T-helper 17 cell (primary cell): ENCODE data around the gene DGKG. TPM values are rescaled to one million over a fixed set of nuclear protein-coding genes. Genes with fewer than 3 reads are reported as not detected.

Experiments used
- ATAC-seq: fragments of 150-1000 bp; cut with Tn5 transposase; 2 replicates; pipeline ENCODE4 v1.10.0; 2021; ENCODE audit warnings: mild to moderate bottlenecking, moderate library complexity
- DNase-seq, 3 donors: peaks; one replicate each; pipeline versions ENCODE4 v3.0.0 to v3.0.0-alpha.2; 2020 to 2021
- H3K9me3 ChIP-seq: one replicate; pipeline ENCODE4 v1.7.0; 2013; ENCODE audit warnings: low read length, mild to moderate bottlenecking; ENCODE audit not compliant: control insufficient read depth, poor library complexity, severe bottlenecking
- H3K27ac Mint-ChIP-seq: one replicate; pipeline ENCODE4 v1.8.0; 2022; ENCODE audit warnings: mild to moderate bottlenecking, moderate library complexity, mixed read lengths
- H3K27me3 Mint-ChIP-seq: one replicate; pipeline ENCODE4 v1.8.0; 2022; ENCODE audit warnings: mixed read lengths
- H3K36me3 Mint-ChIP-seq: one replicate; pipeline ENCODE4 v1.8.0; 2022; ENCODE audit warnings: low read depth, mixed read lengths
- H3K4me1 Mint-ChIP-seq: one replicate; pipeline ENCODE4 v1.8.0; 2022; ENCODE audit warnings: mild to moderate bottlenecking, mixed read lengths
- H3K4me3 Mint-ChIP-seq: one replicate; pipeline ENCODE4 v1.8.0; 2022; ENCODE audit warnings: mild to moderate bottlenecking, moderate library complexity, mixed read lengths
- total RNA-seq, 4 donors: library from RNA in 2 of 4; stranded (reverse) in 2 of 4; gene quantifications; one replicate each; pipeline ENCODE4 v1.2.3 and lab custom pipeline; 2022 to 2026

Gene DGKG
- total RNA-seq, 2 donors from 2014 or later, result 1.9 to 2.6 TPM

DNA sequence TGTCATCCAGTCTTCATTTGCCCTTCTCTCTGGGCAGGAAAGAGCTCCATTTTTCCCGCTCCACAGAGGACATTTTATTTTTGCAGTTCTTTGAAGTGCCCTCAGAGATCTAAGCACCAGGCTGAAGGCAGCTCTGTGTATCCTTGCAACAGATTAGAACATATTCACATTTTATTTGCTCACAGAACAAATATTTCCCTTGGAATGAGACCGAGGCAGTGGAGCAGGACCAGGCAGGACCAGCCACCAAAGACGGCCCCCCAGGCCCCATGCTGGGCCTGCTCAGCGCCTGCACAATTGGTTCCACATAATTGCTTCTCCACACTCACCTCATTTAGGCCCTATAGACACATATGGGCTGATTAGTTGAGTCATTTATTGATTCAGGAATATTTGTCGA, 237.4 kb downstream of the DGKG start:
- H3K27ac Mint-ChIP-seq, result no peak overlapping the region
- peaks cover 40% of the 10 kb centered on the region for H3K27me3 Mint-ChIP-seq
- no peak overlapping the region for H3K4me3 Mint-ChIP-seq
- no peaks in the 10 kb centered on the region for H3K36me3 Mint-ChIP-seq
- DNase-seq (no peak), ATAC-seq (no peak)
- no peaks in the 10 kb centered on the region for H3K4me1 Mint-ChIP-seq
- no peaks in the 10 kb centered on the region for H3K9me3 ChIP-seq

DNA sequence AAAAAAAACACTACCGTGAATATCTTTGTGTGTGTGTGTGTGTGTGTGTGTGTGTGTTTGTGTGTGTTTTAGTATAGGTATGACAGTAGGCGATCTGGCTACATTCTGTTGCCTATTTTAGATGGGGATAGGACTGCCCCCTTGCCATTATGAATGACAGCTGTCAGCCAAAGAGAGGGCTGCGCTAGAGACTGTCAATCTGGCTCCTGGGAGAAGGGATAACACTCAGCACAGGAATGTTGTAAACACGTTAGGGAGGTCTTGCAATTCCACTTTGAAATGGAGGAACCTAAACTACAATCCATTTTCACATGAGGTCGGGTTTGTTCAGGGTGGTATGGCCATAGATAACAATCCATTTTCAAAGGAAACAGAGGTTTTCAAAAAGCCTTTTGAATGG, 239.0 kb downstream of the DGKG start:
- DNase-seq (no peak), ATAC-seq (no peak)
- Mint-ChIP-seq H3K4me1 (no peaks in the 10 kb centered on the region), H3K27ac (no peak overlapping the region), H3K27me3 (peaks cover 55% of the 10 kb centered on the region), H3K36me3 (no peaks in the 10 kb centered on the region), H3K4me3 (no peak overlapping the region)
- H3K9me3 ChIP-seq, result no peaks in the 10 kb centered on the region

DNA sequence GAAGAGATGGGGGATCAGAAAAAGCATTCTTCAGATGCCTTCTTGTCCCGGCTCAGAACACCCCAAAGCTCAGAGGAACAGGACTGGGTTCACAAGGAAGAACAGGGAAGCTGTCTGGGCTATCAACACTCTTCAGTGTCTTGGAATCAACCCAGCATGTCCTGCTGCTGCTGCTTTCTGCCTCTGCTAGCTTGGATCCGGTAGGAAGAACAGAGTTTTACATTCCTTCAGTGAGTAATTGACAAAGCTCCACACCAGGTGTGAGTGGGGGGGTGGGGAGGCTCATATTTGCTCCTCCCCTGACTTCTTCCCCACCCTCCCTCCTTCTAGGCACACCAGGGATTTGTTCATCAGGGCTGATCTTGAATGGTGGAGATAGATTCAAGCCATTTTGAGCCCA, 240.1 kb downstream of the DGKG start:
- H3K27me3 Mint-ChIP-seq, result peaks cover 64% of the 10 kb centered on the region
- no peaks in the 10 kb centered on the region for H3K9me3 ChIP-seq
- H3K36me3 Mint-ChIP-seq, result no peaks in the 10 kb centered on the region
- H3K27ac Mint-ChIP-seq, result no peak overlapping the region
- no peaks in the 10 kb centered on the region for H3K4me1 Mint-ChIP-seq
- DNase-seq (no peak), ATAC-seq (no peak)
- no peak overlapping the region for H3K4me3 Mint-ChIP-seq

DNA sequence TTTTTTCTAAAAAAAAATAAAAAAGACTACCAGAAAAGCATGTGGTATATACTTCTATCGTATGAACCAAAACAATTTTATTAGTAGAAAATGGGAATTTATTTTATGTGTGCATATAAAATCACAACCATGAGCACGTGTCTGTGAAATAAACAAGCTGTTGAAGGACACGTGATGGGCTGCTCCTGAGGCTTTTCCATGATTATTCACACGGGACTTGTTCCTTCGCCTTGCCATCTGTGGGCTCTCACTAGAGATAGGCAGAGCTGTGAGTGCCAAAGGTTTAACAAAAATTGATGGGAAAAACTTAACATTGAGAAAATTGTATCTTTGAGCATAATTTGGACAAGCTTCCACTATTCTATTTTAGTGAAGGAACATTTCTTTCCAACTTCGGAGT, 240.8 kb downstream of the DGKG start:
- H3K27me3 Mint-ChIP-seq, result peaks cover 70% of the 10 kb centered on the region
- no peak overlapping the region for H3K27ac Mint-ChIP-seq
- ATAC-seq, result no peak

DNA sequence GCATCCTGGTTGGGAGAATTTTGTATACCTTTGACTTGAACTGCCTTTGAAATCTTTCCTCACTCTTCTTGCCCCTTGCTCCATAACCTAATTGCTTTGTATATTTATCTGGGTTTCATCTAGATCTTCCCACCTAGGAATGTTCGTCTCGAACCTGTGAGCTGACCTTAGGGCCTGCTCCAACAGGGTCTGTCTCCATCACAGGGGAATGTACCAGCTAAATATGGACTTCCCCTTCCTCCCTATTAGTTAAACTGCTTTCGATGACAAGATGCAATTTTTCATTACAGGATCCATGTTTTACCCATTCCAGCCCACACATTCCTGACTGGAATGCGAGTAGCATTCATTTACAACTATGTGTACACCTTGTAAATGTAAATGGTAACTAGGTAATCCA, 242.5 kb downstream of the DGKG start:
- no peak for DNase-seq
- peaks cover 3% of the 10 kb centered on the region for H3K36me3 Mint-ChIP-seq
- no peak for ATAC-seq
- H3K27me3 Mint-ChIP-seq, result peaks cover 88% of the 10 kb centered on the region
- no peak overlapping the region for H3K27ac Mint-ChIP-seq
- H3K4me1 Mint-ChIP-seq, result no peaks in the 10 kb centered on the region
- H3K9me3 ChIP-seq, result no peaks in the 10 kb centered on the region
- H3K4me3 Mint-ChIP-seq, result no peak overlapping the region

More for the DNA sequence above, 240.8 kb downstream of the DGKG start:
- no peaks in the 10 kb centered on the region for H3K9me3 ChIP-seq
- Mint-ChIP-seq H3K36me3 (no peaks in the 10 kb centered on the region), H3K4me1 (no peaks in the 10 kb centered on the region), H3K4me3 (no peak overlapping the region)
- no peak for DNase-seq

DNA sequence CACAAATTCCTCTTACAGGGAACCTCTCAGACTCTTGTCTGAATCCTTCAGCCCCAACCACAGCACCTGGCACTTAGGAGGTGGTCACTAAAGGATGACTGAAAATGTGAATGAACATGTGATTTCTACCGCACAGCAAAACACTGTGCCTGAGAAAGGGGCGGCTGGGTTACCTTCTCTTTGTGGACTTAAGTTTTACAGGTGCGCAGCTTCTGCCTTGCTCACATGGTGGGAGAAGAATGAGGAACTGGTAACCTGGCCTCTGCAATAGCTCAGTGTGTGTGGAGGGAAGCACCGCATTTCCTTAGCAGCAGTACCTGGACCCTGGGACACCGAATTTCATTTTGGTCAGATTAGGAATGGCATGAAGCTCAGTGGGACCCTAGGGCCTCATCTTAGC, 243.3 kb downstream of the DGKG start:
- peaks cover 89% of the 10 kb centered on the region for H3K27me3 Mint-ChIP-seq
- H3K4me3 Mint-ChIP-seq, result no peak overlapping the region
- ATAC-seq (no peak), DNase-seq (no peak)
- H3K27ac Mint-ChIP-seq, result no peak overlapping the region
- H3K9me3 ChIP-seq, result no peaks in the 10 kb centered on the region
- H3K4me1 Mint-ChIP-seq, result no peaks in the 10 kb centered on the region
- peaks cover 3% of the 10 kb centered on the region for H3K36me3 Mint-ChIP-seq

DNA sequence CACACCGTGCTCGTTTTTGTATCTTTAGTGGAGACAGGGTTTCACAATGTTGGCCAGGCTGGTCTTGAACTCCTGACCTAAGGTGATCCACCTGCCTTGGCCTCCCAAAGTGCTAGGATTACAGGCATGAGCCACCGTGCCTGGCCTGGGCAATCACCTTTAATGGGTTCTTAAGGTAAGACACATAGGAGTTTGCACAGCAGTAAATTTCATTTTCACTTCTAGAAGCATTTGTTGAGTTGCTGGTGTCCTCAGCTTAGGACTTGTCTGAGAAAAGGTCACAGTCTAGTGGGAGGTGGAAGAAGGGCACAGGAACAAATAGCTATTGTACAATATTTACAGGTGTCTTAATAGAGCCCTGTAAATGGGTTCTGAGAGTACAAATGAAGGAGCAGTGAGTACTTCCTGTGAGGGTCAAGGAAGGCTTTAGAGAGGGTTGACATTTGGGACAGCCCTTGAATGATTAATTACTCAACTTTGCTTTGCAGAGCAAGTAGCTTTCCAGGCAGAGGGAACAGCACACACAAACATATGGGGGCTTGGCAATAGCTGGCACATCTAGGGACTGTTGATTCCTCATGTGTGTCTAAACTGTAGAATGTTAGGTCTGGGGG, 244.4 kb downstream of the DGKG start:
- Mint-ChIP-seq H3K4me3 (no peak overlapping the region), H3K27ac (no peak overlapping the region), H3K4me1 (no peaks in the 10 kb centered on the region), H3K27me3 (peaks cover 89% of the 10 kb centered on the region), H3K36me3 (peaks cover 3% of the 10 kb centered on the region)
- ATAC-seq, result no peak
- H3K9me3 ChIP-seq, result no peaks in the 10 kb centered on the region
- DNase-seq, result no peak

DNA sequence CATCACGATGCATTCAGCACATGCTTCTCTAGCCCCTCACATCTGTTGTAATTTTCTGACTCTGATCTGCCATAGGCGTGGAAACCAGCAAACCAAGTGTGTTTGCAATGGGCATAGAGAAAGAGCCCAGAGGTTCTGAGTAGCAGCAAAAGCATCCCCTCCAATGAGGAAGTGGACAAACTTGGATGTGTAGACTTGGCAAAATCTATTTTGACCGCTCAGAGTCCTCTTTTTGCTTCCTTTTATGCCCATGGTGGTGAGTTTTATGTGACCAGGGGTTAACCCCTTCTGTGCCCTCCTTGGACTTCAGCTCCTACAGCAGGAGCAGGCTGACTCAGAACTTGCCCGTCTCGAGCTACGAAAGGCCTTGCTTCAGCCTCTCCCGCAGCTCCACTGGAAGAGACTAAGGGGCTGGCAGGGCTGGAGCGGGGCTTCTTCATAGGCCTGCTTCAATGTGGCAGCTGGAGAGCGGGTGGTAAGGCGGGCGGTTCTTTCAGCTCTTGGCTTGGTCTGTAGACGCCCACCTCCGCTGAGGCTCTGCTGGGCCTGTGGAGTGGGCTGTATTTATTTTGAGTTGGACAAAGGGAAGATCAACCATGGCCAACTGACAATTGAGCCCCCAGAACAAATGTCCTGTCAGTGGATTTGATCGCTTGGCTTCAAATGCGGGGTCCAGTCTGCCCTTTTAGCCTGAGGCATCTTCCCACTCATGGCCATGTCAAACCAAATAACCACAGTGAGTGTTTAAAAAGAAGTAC, 246.6 kb downstream of the DGKG start:
- H3K36me3 Mint-ChIP-seq, result peaks cover 5% of the 10 kb centered on the region
- H3K9me3 ChIP-seq, result no peaks in the 10 kb centered on the region
- DNase-seq, result no peak
- no peak for ATAC-seq
- peaks cover 97% of the 10 kb centered on the region for H3K27me3 Mint-ChIP-seq
- no peak overlapping the region for H3K4me3 Mint-ChIP-seq
- H3K4me1 Mint-ChIP-seq, result peaks cover 7% of the 10 kb centered on the region
- H3K27ac Mint-ChIP-seq, result no peak overlapping the region

DNA sequence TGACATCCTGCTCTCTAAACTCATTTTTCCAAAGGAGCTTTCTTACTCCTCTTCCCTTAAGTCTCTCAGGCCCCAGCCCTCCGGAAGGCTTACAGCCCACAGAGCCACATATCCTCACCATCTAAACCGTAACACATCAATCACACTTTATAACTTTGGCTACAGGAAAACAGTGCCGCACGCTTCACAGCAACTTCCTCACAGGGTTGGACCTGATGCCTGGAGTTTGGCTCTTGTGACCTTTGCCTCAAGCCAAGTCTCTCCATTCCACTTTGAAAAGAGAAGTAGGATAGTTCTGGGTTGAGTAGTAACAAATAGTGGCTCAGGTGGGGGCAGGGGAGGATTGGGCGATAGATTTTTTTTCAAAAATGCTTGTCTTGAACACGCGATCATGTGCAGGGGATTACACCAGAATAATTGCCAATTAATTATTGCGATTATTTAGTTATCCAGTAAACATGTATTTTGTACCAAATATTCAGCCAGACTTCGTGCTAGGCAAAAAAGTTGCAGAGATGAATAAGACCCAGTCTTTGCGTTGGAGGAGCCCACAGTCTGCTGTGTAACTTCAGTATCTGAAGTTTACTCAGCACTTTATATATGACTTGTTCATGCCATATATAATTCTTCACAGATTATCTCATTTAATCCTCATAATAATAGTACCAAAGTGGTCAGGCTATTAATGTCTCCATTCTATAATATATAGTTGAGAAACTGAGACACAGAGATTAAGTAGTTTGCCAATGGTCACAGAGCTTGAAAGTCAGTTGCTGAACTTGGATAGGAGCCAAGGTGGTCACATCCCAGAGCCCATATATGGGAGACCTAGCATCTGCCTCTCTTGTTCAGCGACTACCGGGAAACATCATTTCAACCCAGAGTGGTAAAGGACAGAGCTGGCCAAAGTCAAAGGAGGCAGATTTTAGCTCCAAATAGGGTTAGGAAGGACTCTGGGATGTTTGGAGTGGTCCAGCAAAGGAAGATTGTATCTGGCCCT, 250.8 kb downstream of the DGKG start:
- Mint-ChIP-seq H3K4me3 (peak overlapping the region; percentile 1), H3K27ac (no peak overlapping the region)
- no peak for ATAC-seq

DNA sequence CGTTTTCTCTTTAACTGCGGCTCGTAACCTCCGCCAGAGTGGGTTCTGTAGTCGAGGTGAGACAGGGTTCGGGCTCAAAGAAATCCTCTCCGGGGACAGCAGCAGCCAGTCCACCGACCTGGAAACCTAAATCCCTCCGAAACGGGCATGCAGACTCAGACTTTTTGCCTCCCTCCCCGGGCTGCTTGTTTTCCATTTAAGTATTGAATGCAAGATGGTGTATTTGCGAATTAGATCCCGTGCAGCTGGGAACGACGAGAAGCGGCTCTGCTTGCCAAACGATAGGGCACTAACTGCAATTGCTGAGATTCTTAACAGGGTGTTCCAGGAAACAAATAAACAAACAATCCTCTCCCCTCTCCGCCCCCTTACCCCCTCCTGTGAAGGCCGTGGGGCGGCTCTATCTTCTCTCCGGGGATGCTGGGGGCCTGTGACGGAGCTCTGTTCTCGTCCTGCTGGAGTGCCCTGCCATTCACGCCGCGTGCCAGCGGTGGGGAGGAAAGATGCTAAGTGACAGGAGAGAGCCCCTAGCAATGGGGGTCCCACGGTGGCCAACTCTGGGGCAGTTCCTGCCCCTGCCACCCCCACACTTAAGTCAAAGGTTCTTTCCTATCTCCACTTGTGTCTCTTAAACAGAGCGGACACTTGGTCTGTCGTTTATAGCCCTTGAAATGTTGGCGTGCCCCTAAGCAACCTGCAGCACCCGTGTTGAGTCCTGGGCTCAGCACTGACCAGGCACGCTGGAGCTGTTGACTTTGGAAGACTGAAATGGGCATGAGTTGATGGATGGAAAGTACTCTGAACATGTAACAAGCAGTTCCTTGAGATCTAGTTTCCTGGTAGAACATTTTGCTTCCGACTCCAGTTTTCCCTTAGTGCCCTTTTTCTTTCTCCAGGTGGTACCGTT, 251.9 kb downstream of the DGKG start:
- Mint-ChIP-seq H3K27ac (peak overlapping the region; percentile 82), H3K4me3 (peak overlapping the region; percentile 97), H3K27me3 (peaks cover 92% of the 10 kb centered on the region), H3K36me3 (peaks cover 6% of the 10 kb centered on the region), H3K4me1 (peaks cover 35% of the 10 kb centered on the region)
- H3K9me3 ChIP-seq, result no peaks in the 10 kb centered on the region
- no peak for ATAC-seq
- no peak for DNase-seq

More for the DNA sequence above, 250.8 kb downstream of the DGKG start:
- DNase-seq, result no peak
- H3K9me3 ChIP-seq, result no peaks in the 10 kb centered on the region
- peaks cover 9% of the 10 kb centered on the region for H3K36me3 Mint-ChIP-seq
- H3K27me3 Mint-ChIP-seq, result peaks cover 94% of the 10 kb centered on the region
- H3K4me1 Mint-ChIP-seq, result peaks cover 35% of the 10 kb centered on the region

DNA sequence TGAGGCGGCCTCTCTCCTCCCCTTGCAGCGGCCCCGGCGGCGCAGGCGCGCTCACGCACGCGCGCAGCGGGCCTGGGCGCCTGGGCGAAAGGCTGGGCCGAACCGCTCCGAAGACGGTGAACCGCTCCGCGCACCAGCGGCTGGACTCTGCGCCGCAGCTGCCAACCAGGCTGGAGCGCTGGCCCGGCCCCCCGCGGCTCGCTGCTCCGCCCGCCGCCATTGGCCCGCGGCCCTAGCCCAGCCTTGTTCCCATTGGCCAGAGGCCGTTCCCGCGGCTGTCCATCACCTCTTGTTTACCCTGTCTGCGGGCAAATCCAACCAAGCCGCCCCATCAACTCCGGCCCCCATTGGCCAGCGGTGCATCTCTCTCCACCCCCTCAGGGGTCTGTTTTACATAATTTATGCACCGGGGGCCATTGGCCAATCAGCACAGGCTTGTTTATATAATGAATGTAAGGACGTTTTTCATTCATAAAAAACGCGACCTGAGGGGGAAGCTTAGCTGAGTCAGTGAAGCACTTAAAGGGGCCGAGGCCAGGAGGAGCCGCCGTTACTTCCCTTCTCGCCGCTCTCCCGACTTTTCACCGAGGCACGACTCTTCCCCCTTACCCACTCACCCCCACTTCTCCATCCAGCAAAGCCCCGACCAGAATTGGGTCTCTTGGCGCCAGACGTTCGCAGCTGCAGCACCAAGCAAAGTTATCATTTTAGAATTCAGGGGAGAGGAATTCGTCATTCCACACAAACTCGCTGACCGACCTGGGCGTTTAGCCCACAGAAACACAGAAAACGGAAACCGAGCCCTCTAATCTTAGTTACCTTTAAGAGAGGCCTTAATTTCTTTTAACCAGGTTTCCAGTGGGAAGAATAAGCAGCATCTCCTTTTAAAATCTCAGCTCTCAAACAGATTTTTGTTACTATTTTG, 252.8 kb downstream of the DGKG start, which contains the start of gene ETV5:
ETV5 (minus strand) TSS at position 149 of the 925 bp plus-strand sequence. CDS start 3,221 bp downstream, outside the sequence.
- DNase-seq, result peak; percentile 65 to 86 (median 77)
- H3K27ac Mint-ChIP-seq, result peak within 1 kb of the TSS; percentile 82
- peak within 1 kb of the TSS; percentile 97 for H3K4me3 Mint-ChIP-seq
- ATAC-seq, result peak; percentile 95
- H3K9me3 ChIP-seq, result no peaks in the 10 kb centered on the region
- H3K36me3 Mint-ChIP-seq, result peaks cover 6% of the 10 kb centered on the region
- H3K27me3 Mint-ChIP-seq, result peaks cover 86% of the 10 kb centered on the region
- peaks cover 35% of the 10 kb centered on the region for H3K4me1 Mint-ChIP-seq
